GM18502 (cell line): ENCODE measurements around the gene CHMP4A.

Source experiments
- ATAC-seq: cut with Tn5 transposase; IDR thresholded peaks from one replicate; pipeline ENCODE4 v1.9.1; 2021; ENCODE audit warnings: mild to moderate bottlenecking; ENCODE audit not compliant: unreplicated experiment, poor library complexity

The CHMP4A gene

DNA sequence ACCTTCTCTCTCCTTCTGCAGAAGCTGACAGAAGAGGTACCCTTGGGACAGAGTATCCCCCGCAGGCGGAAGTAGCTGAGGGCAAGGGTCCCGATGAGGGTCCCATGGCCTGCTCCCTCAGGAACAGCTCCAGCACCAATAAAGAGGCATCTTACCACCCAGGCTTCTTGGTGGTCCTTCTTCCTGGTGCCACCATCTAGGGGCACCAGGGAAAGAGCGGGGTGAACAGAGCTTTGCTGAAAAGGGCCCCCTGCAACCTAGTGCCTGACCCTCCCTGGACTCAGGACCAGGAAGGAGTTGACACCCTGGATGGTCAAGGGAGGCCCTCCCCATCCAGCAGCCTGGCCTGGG lies 52.8 kb downstream of the CHMP4A start:
- ATAC-seq, result no peak

DNA sequence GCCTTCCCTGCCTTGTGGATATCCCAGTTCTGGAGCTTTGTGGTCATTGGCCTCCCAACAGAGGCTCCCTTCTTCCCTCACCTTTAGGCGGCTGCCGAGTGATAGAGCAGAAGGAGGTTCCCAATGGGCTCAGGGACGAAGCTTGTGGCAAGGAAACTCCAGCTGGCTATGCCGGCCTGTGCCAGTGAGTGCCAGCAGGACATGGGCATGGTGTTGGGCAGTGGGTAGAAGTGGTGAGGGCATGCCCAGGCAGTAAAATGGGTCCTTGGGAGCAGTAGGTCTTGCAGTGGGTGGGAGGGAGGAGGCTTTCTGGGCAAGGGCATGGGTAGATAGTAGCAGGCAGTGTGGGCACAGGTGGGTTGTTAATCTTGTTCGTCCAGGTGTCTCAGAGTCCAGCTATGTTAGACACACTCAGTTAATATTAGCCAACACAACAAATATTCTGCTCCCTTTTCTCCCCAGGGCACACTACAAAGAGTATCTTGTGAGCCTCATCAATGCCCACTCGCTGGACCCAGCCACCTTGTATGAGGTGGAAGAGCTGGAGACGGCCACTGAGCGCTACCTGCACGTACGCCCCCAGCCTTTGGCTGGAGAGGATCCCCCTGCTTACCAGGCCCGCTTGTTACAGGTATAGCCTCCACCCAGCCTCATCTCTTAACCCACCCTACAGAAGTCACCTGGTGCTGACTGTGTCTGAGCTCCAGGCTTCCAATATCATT lies 53.4 kb downstream of the CHMP4A start:
- ATAC-seq, result no peak
